T47D (cell line): ENCODE data around the gene ZDHHC19.
A peak's percentile ranks its signal among the peaks of the same experiment; 100 is the strongest.

Experiments used
- DNase-seq, 2 experiments: peaks; one replicate each; pipeline versions ENCODE4 v3.0.0 to v3.0.0-alpha.2; 2011 to 2012; ENCODE audit warnings: low read depth in 1 of 2, low spot score in 1 of 2
- JUND ChIP-seq: IDR thresholded peaks from 2 replicates; pipeline ENCODE4 v1.6.1; 2012; ENCODE audit warnings: low read depth
- in situ Hi-C: cut with HindIII; loops from 2 replicates; pipeline ENCODE4 v1.10.0; 2016; ENCODE audit warnings: low sequenced_read_pairs, low pct_unique_long_range_greater_than_20kb

Gene ZDHHC19

GRCh38 chr3:196159952-196160804 is 51.0 kb downstream of the ZDHHC19 start:
- no peak for TF ChIP-seq JUND
- no peak for DNase-seq

GRCh38 chr3:196159526-196159925 is 51.7 kb downstream of the ZDHHC19 start:
- DNase-seq: no peak
- no peak for TF ChIP-seq JUND
- in situ Hi-C loops: no loop called here

More at GRCh38 chr3:196159952-196160804, 51.0 kb downstream of the ZDHHC19 start:
- in situ Hi-C loops: no loop called here

GRCh38 chr3:196156160-196156559 is 55.0 kb downstream of the ZDHHC19 start:
- no peak for TF ChIP-seq JUND
- in situ Hi-C loops: no loop called here
- DNase-seq: no peak

- in situ Hi-C loops: no loop called here
- peak; percentile 34 to 96 for DNase-seq
- no peak for TF ChIP-seq JUND
Observed at GRCh38 chr3:196150481-196150880, 60.7 kb downstream of the ZDHHC19 start.

GRCh38 chr3:196149831-196150301 is 61.3 kb downstream of the ZDHHC19 start:
- in situ Hi-C loops: no loop called here
- no peak for TF ChIP-seq JUND
- peak in 1 of 2 experiments; percentile 97 for DNase-seq

GRCh38 chr3:196149375-196149774 is 61.8 kb downstream of the ZDHHC19 start:
- DNase-seq: no peak
- no peak for TF ChIP-seq JUND
- in situ Hi-C loops: no loop called here
